Left lung (tissue), 10 donors: ENCODE measurements around the gene OAF. TPM values are rescaled to one million over a fixed set of nuclear protein-coding genes. Genes with fewer than 3 reads are reported as not detected.

Source experiments
- ATAC-seq: fragments of 200-7000 bp; cut with Tn5 transposase; one replicate; pipeline ENCODE4 v1.9.1; 2020; ENCODE audit warnings: moderate library complexity
- DNase-seq, 4 donors: peaks; one replicate each; pipeline ENCODE4 v3.0.0-alpha.2; 2013 to 2020
- H3K27ac ChIP-seq, 2 donors: fragments of 200-600 bp; sonication (generic) in 1 of 2; one replicate each; pipeline versions ENCODE4 v1.5.0 to v1.8.0; 2020 to 2021
- H3K27me3 ChIP-seq, 2 donors: fragments of 200-600 bp; sonication (generic) in 1 of 2; one replicate each; pipeline versions ENCODE4 v1.5.0 to v1.8.0; 2020 to 2021
- H3K36me3 ChIP-seq, 2 donors: fragments of 200-600 bp; sonication (generic) in 1 of 2; one replicate each; pipeline versions ENCODE4 v1.5.0 to v1.8.0; 2020 to 2021
- H3K4me1 ChIP-seq, 2 donors: fragments of 200-600 bp; one replicate each; pipeline ENCODE4 v1.8.0; 2021
- H3K4me3 ChIP-seq, 2 donors: fragments of 200-600 bp; sonication (generic) in 1 of 2; one replicate each; pipeline versions ENCODE4 v1.5.0 to v1.8.0; 2020 to 2021; ENCODE audit warnings: mild to moderate bottlenecking in 1 of 2
- H3K9me3 ChIP-seq, 2 donors: fragments of 200-600 bp; sonication (generic) in 1 of 2; one replicate each; pipeline versions ENCODE4 v1.5.0 to v1.8.0; 2020 to 2021
- CTCF ChIP-seq, 2 donors: fragments of 200-600 bp; sonication (generic) in 1 of 2; IDR thresholded peaks; one replicate each; pipeline versions ENCODE4 v1.5.0 to v1.8.0; 2021; ENCODE audit warnings: antibody characterized with exemption in 2 of 2
- intact Hi-C, 2 donors: fragments of 100-400 bp; cut with DNase I; formaldehyde crosslinking; loops; one replicate each; pipeline versions ENCODE4 v1.11.2 to v1.14.2; 2022
- polyA plus RNA-seq, 6 donors: library from polyadenylated mRNA; unstranded; fragments of 120-200 nt; gene quantifications; one replicate each; pipeline ENCODE4 v1.2.1, GENCODE V29; 2013; ENCODE audit not compliant: insufficient read length in 6 of 6
- total RNA-seq, 2 donors: library from RNA; stranded (reverse); fragmentation: NEBNext Ultra II Directional; extraction: Animal tissue kit (Norgen Biotek cat#: 25700); gene quantifications; one replicate each; pipeline ENCODE4 v1.2.1, GENCODE V29; 2021
- donor health status: DM: no; HTN: yes; CAD: no.
- donor health status: DM: no; HTN: no; CAD: no.

Gene OAF
- total and polyA plus RNA-seq, 8 donors, result 19.5 to 38.0 (median 28.0) TPM

DNA sequence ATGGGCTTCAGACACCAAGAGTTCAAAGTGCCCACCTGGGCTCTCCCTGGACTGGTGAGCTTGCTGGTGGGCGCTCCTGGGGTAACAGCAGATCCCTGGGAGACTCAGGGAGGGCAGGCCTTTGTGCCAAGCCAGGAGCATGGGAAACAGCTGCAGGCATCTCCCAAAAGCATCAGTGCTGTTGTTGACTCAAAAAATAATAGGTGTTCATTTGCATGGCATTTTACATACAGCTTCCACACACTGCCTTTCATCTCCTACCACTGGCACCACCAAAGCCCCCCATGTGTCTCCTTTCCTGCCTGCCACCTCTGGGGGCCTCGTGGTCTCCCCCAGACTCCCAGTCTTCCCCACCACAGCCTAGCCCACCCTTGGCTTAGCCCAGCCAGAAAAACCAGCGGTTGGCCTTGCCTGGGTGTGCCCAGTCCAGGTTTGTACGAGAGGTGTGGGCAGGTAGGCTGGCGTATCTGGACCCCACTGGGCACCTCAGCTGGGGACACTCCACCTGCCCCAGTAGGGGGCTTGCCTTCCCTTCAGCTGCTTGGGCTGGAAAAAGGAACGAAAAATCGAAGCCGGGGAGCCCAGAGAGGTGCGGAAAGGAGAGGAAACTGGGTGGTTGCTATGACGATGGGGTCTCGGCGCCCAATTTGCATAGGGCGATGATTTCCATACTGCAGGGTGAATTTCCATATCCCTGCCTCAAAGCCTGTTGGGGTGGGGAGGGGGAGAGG lies 44.1 kb downstream of the OAF start:
- Histone ChIP-seq H3K9me3 (no peaks in the 10 kb centered on the region), H3K36me3 (no peaks in the 10 kb centered on the region), H3K27me3 (peaks cover 7 to 89% of the 10 kb centered on the region in 2 donors), H3K4me3 (no peak overlapping the region), H3K27ac (no peak overlapping the region), H3K4me1 (no peaks in the 10 kb centered on the region)
- intact Hi-C loops, result no loop called here
- DNase-seq (peak in 1 of 4 donors; percentile 11), ATAC-seq (no peak)
- TF ChIP-seq CTCF (IDR thresholded peaks at IDR 0.05), result no peak

DNA sequence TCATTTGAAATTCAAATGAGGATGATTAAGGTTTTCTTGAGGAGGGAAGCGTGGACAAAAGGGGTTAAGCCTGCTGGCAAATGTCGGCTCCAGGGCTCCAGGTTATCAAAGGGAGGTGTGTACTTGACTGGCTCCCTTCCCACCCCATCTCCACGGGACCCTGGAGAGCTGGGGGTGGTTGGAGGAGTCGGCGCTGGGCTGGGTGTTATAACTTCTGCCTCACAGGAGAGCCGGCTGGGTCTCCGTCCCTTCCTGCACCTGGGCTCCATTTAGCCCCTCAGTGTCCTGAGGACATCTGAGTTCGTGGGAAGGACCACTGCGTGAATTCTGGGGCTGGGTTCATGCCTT lies 44.7 kb downstream of the OAF start:
- peaks cover 7 to 88% of the 10 kb centered on the region in 2 donors for H3K27me3 ChIP-seq
- H3K27ac ChIP-seq, result no peak overlapping the region

GRCh38 chr11:120256178-120256577 lies 45.3 kb downstream of the OAF start:
- DNase-seq (no peak), ATAC-seq (no peak)
- Histone ChIP-seq H3K9me3 (no peaks in the 10 kb centered on the region), H3K27me3 (peaks cover 7 to 81% of the 10 kb centered on the region in 2 donors), H3K36me3 (no peaks in the 10 kb centered on the region), H3K4me3 (no peak overlapping the region), H3K4me1 (no peaks in the 10 kb centered on the region), H3K27ac (no peak overlapping the region)
- no peak for TF ChIP-seq CTCF (IDR thresholded peaks at IDR 0.05)
- intact Hi-C loops, result no loop called here

More for the DNA sequence above, 44.7 kb downstream of the OAF start:
- no peak for TF ChIP-seq CTCF (IDR thresholded peaks at IDR 0.05)
- Histone ChIP-seq H3K4me3 (no peak overlapping the region), H3K36me3 (no peaks in the 10 kb centered on the region), H3K9me3 (no peaks in the 10 kb centered on the region), H3K4me1 (no peaks in the 10 kb centered on the region)
- ATAC-seq (no peak), DNase-seq (no peak)
- intact Hi-C loops, result no loop called here

GRCh38 chr11:120256779-120257178 lies 45.9 kb downstream of the OAF start:
- H3K4me1 ChIP-seq, result no peaks in the 10 kb centered on the region
- DNase-seq (no peak), ATAC-seq (no peak)
- H3K36me3 ChIP-seq, result no peaks in the 10 kb centered on the region
- no peak for TF ChIP-seq CTCF (IDR thresholded peaks at IDR 0.05)
- H3K9me3 ChIP-seq, result no peaks in the 10 kb centered on the region
- H3K4me3 ChIP-seq, result no peak overlapping the region
- intact Hi-C loops, result no loop called here
- peaks cover 7 to 75% of the 10 kb centered on the region in 2 donors for H3K27me3 ChIP-seq
- H3K27ac ChIP-seq, result no peak overlapping the region

DNA sequence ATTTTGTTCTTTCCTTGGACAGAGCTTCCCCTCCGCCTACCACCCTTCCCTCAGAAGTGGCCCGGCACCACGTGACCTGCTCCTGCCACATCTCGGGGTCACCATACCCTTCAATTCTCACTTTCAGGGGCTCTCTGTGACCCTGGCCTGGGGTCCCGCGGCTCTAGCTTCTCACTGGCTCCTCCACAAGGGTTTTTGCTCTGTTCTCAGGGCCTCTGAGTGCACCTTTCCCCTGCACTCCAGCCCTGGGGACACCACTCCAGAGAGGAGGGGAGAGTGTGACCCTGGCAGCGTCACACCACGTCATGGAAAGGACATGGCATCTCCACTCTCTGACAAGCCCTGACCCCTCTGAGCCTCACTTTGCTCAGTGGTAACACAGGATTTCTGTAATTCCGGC lies 46.5 kb downstream of the OAF start:
- intact Hi-C loops, result no loop called here
- DNase-seq, result no peak
- peaks cover 7 to 70% of the 10 kb centered on the region in 2 donors for H3K27me3 ChIP-seq
- no peaks in the 10 kb centered on the region for H3K36me3 ChIP-seq
- no peaks in the 10 kb centered on the region for H3K9me3 ChIP-seq
- TF ChIP-seq CTCF (IDR thresholded peaks at IDR 0.05), result no peak
- no peak overlapping the region for H3K27ac ChIP-seq
- no peaks in the 10 kb centered on the region for H3K4me1 ChIP-seq
- no peak overlapping the region for H3K4me3 ChIP-seq
- ATAC-seq, result no peak
